GM19328 (cell line): Measurements from ENCODE around the gene CKAP2L.
"Not testable (repeated sequence)": the region's sequence is repeated elsewhere in the genome, so short reads cannot be mapped to it uniquely, and the experiment has no call there.

Experiments used
- ATAC-seq: cut with Tn5 transposase; IDR thresholded peaks from one replicate; pipeline ENCODE4 v1.9.1; 2021; ENCODE audit warnings: mild to moderate bottlenecking, moderate library complexity; ENCODE audit not compliant: unreplicated experiment

CKAP2L gene

DNA sequence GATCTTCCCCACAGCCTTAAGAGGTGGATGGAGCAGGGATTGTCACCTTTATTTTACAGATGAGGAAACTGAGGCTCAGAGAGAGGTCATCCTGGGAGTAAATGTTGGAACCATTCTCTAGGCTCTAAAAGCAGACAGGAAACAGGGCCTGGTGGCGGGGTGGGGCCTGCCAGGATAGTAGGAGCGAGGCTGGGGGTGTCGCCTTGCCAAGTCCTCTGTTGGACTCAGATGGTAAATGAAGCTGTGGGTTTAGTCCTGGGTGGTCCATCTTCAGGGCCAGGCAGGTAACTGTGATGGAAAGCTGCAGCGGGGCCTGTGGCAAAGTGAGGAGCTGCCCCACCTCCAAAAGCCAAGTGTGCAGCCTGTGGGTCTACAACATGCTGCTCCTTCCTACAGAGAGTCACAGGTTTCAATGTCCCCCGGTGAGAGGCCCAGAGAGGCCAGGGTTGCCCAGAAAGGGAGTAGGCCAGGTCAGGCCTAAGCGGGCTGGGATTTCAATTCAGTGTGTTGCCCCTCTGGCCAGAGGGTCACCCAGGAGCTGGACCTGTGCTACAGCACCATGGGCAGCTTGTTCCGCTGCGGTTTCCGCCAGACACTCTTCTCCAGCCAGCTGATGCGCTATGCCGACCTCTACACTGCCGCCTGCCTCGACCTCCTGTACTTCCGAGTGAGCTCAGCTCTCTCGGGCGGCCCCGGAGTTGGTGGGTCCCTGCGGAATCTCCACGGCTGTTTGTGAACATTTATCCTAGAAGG lies 37.0 kb downstream of the CKAP2L start:
- ATAC-seq = no peak

DNA sequence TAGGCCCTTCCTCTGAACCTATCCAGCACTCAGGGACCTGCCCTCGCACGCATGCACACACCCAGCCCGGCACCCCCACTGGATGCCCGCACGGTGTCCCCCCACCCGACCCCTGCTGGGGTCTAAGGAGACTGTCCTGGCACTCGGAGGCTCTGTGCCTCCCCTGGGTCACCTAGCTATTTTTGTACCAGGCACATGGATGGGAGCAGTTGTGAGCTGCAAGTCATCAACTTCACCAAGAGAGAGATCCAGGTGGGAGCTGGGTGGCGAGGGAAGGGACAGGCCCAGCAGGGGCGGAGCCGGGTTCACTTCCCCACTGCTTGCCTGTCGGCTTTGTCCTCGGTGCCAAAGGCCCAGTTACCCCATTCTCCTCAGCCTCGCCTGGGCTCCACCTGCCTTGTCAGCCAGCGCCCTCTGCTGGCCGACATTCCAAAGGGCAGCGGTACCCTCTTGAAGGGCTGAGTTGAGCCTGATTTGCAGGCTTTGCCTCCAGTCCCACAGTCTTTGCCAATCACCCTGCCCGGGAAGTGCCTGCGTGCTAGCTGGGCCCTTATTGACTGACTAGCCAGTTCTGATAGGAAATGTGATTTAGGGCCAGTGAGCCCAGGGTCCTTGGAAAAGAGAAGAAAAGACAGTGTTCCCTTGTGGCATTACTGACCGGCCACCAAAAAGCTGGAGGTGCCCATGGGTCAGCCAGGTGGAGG lies 37.8 kb downstream of the CKAP2L start:
- ATAC-seq = peak; percentile 76

DNA sequence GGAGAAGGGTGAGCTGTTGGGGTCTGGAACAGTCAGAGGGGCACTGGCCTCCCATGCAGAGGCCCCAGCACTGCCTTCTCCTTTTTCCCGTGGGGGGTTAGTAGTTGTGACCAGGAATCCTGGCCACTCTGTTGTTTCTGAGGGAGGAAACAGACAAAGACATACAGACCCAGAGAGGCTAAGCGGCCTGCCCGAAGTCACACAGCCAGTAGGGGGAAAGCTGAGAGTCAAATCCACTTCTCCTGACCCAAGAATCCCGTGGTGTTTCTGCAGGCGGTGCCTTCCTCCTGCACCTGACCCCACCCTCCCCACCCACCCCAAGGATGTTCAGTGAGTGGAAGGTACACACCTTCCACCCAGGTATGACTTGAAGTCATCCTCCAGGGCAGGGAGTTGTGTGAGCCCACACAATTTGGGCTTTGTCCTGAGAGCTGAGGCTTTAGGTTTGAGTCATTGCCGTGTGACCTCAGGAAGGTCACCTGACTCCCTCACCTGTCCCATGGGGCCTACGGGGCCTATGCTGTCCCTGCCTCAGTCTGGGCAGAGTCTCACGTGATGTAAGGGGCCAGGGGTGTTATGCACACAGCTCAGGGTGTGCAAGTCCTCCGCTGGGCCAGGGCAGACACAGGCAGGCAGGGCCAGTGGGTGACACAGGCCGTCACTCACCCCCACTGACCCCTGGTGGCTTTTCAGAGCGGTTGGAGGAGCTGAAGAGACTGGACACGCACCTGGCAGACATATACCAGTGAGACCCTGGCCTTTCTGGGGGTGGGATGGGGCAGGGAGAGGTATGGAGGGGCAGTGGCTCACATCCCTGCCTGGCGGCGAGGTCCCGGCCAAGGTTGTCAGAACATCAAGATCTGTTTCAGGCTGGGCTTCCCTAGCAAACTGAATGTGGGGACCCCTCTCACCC lies 38.6 kb downstream of the CKAP2L start:
- ATAC-seq = peak; percentile 24

DNA sequence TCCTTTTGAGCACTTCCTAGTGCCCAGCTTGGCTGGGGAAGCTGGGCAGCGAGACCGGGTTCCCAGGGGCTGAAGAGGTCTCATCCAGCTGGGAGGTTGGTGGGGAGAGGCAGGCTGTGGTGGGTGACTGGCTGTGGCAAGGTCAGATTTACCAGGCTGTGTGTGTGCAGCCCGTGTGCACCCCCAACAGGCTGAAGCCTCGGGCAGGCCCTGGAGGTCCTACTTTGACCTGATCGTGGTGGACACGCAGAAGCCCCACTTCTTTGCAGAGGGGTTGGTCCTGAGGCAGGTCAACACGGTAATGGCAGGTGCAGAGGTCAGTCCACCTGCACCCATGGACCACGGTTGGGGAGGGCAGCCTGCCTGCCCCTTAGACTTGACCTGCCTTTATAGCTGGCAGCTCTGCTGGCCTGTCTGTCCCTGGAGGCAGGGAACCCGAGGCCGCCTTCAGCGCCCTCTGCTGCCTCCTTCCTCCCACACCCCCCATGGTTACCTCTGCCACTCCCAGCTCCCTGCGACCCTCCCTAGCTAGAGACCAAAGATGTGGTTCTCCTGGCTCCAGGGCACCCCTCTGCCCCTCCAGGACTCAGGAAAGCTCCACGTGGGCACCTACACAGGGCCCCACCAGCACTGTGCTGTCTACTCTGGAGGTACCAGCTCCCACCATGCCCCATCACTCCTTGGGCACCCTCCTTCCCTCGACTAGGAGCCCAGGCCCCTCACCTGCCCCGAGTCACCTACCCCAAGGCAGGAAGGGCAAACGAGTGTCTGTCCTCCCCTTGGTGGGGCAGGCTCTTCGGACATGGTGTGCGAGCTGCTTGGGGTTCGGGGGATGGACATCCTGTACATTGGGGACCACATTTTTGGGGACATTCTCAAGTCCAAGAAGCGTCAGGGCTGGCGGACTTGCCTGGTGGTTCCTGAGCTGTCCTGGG lies 39.6 kb downstream of the CKAP2L start:
- no peak for ATAC-seq

DNA sequence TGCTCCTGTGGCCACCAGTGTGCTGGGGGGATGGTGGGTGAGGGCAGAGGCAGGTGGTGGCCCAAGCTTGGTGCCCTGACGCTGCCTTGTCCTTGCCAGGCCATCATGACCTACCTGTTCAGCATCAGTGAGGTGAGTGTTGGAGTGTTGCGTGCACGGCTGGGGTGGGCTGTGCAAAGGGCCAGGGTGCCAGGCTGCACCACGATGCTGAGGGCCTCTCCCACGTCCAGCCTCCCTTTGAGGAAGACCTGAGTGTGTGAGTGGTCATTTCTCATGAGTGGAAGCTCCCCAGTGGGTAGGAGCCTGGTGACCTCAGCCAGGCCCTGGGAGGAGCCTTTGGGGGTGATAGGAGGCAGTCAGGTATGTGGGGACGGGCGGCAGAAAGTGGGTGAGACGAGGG lies 40.4 kb downstream of the CKAP2L start:
- ATAC-seq = no peak

DNA sequence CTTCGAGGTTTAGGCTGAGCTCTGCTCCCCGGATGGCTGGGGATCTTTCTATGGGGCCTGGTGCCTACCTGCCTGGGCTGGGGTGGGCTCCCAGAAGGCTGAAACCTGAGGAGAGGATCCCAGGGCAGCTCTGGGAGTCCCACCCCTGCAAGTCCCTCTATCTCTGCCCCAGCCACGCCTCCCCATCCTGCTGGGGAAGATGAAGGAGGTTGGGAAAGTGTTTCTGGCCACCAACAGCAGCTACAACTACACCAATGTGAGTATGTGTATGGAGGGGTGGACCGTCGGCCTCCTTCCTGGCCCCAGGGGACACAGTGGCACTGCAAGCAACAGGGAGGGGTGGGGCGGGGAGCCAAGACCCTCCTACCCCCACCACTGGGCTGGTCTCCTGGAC lies 40.9 kb downstream of the CKAP2L start:
- ATAC-seq = no peak

DNA sequence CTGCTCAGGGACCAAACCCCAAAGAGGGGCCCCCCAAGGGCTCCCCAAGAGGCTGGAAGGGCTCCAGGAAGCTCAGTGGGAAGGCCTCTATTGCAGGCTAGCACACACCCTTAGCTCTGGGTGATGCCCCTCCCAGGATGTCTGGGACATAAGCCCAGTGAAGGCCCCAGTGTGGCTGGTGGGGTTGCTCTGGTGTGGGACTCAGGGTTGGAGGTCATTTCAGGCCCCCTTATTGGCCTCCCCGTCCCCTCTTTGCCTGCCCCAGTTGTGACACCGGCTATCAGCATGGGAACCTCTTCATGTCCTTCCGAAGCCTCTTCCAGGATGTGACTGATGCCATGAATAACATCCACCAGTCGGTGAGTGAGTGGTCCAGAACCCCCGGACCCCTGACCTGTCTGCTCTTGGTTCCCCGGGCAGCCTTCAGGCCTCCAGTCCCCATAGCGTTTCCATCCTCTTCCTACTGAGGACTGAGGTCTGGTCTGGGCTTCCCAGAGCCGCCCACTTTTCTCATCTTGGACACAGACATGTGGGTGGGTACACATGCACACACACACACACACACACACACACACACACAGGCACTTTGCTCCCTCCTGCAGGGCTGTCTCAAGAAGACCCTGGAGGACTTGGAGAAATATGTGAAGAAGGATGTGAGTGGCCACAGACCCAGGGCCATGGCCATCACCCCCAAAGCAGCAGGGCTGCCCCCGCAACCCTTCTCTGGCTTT lies 41.4 kb downstream of the CKAP2L start:
- no peak for ATAC-seq

DNA sequence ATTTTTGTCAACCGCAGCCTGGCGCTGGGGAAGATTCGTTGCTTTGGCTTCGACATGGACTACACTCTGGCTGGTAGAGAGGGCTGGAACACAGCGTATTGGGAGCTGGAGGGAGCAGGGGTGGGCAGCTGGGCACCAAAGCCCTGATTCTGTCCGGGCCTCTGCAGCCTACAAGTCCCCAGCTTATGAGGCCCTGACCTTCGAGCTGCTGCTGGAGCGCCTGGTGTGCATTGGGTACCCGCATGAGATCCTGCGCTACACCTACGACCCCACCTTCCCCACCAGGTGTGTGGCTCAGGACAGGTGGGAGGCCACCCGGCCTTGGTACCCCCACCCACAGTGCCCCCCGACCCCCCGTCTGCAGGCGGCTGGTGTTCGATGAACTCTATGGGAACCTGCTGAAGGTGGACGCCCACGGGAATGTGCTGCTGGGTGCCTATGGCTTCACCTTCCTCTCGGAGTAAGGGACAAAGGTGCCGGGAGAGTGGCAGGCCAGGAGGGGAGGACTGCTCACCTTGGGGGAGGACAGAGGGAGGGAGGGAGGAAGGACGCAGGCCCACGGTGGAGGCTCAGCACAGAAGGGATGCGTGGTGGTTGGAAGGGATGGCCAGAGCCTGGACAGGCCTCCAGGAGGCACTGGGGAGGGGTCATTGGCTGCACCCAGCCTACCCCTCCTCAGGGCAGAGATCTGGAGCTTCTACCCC lies 42.4 kb downstream of the CKAP2L start:
- ATAC-seq = no peak

DNA sequence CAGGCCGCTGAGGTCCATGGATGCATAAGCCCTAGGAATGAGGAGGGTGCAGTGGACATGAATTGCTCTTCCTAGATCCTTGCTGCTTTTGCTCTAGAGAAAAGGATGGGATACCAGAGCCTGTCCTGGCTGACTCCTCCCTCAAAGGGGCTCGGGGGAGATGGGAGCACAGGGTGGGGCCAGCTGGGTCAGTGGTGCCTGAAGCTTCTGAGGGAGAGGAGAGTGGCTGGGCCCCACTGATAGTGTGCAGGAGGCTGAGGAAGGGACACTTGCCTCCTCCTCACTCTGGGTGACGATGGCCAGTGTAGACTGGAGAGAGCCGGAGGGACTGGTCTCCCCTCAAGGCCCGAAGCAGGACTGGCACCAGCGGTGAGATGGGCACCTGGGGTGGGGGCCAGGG lies 43.6 kb downstream of the CKAP2L start, which contains the start of gene NT5DC4:
Gene NT5DC4 (plus strand): TSS at position 236 of the 400 bp plus-strand sequence. CDS start 60 bp downstream, at position 296.
- no peak for ATAC-seq

DNA sequence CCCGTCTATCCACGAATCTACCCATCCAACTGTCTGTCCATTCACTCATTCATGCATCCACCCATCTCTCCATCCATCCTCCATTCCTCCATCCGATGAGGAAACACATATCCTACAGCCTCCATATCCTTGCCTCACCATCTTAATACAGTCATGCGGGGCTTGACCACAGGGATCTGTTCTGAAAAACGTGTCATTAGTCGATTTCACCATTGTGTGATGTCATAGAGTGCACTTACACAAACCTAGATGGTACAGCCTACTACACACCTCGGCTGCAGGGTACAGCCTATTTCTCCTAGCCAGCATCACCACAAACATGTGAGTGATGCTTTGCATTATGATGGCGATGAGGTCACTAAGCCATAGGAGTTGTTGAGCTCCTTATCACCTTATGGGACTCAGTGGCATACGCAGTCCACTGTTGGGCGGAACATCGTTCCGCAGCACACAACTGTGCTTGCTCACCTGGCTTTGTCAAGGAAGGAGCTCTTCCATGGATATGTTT lies 45.5 kb downstream of the CKAP2L start:
- ATAC-seq = no peak

DNA sequence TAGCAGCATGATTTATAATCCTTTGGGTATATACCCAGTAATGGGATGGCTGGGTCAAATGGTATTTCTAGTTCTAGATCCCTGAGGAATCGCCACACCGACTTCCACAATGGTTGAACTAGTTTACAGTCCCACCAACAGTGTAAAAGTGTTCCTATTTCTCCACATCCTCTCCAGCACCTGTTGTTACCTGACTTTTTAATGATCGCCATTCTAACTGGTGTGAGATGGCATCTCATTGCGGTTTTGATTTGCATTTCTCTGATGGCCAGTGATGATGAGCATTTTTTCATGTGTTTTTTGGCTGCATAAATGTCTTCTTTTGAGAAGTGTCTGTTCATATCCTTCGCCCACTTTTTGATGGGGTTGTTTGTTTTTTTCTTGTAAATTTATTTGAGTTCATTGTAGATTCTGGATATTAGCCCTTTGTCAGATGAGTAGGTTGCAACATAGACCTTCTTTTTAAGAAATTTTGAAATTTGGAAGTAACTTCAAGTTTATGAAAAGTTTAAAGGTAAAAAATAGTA lies 47.5 kb downstream of the CKAP2L start:
- not testable (repeated sequence) for ATAC-seq

DNA sequence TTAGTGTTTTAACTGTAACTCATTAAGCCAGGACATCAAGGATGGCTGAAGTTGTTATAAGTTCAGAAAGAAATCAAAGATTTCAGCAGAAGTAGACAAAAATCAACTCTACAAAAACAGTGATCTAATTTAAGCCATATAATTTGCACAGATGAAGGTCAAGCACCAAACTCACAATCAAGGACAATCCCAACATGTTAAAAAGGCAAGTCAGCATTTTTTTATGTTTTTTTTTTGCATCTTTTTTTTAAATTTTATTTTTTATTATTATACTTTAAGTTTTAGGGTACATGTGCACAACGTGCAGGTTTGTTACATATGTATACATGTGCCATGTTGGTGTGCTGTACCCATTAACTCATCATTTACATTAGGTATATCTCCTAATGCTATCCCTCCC lies 48.3 kb downstream of the CKAP2L start:
- not testable (repeated sequence) for ATAC-seq

DNA sequence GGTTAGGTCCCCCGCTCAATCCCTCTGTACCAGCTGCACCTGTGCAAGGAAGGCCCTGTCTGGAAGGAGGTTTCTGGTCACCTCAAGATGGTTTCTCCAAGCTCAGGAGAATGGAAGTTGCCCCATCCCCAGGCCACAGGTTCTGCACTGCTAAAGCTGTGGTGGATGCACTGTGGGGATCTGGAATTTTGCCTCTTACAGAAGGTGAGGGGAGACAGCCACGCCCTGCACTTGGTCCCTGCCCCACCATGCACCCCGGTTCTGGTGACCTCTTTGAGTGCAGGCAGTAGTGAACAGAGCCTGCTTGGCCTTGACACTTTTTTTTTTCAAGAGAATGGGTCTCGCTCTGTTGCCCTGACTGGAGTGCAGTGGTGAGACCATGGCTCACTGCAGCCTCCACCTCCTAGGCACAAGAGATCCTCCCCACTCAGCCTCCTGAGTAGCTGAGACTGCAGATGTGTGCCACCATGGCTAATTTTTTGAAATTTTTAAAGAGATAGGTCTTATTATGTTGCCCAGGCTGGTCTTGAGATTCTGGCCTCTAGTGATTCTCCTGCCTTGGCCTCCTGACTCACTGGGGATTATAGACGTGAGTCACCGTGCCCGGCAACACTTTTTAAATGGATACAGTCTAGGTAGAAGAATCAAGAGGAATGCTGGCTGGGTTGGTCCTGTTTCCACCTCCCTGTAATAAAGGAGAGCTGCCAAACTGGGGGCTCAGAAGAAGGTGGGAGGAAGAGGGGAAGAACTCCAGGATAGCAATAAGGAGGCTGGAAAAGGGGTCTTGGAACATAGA lies 49.4 kb downstream of the CKAP2L start:
- ATAC-seq = no peak

DNA sequence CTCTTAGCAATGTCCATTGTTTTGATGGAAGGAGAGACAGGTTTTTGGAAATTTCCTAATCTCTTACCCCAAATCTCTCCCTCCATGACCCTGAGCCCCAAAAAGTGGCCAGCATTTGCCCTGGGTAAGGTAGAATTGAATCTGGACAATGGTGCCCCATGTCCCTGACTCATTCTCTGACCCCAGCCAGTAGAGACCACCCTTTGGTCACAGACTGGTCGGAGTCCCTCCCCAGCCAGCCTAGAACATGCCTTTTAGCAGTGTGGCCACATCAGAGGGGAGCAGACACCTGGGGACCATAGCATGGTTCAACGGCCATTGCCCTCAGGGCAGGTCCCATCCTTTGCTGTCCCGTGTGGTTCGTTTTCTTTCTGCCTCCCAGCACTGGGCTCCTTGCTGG lies 50.1 kb downstream of the CKAP2L start:
- ATAC-seq = no peak

DNA sequence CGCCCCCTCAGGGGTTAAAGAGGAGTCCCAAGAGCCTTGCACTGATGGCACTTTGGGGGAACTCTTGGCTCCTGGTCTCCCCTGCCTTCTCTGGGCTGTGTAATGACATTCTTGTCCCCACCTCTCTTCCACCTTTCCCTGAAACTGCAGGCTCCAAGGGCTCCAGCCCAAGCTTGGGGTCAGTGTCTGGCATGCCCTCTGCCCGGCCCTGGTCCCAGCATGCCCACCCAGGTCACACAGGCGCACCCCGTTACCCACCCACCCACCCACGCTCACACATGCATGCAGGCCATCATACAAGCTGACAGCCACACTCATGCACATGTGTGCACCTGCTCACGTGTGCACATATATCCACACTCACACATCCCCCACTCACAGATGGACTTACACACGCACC lies 50.5 kb downstream of the CKAP2L start:
- no peak for ATAC-seq

DNA sequence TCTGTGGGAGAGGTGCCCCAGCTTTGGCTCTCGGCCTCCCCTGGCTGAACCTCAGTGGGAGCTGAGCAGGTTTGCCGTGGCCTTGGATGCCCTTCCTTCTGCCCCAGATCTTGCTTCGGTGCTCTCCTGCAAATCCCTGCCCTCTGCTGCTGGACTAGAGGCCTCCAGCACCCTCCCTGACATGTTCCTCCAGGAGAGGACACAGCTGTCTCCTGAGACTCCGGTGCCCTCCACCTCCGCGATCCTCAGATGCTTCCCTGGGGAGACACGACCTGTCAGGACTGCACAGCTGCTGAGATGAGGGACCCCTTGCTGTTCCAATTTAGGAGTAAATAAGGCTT lies 50.9 kb downstream of the CKAP2L start:
- no peak for ATAC-seq

DNA sequence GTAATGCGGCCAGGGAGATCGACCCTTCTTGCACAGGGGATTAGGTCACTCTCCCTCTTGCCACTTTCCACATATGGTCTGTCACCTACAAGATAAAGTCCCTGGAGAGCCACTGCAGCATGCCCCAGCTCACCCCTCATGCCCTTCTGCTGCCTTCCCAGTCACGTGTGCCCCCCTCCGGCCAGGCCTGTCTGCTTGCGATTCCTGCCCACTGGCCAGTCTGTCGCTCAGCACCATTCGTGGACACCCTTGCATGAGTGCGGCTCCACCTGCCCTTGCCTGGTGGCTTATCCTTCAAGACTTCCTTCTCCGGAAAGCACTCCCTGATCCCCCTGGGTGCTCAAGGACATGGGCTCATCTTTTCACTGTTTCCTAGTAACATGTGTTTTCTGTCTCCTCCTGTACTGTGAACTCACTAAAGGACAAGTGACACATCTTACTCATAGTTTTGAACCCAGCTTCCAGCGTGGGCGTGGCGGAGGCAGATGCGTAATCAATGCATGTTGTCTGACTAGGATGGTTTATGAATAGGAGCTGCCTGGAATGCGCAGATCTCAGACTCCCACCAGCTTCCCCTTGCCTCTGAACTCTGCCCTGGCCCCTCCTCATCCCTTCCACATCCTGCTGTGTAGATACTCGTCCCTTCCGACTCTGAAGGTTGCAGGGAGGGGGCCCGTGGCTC lies 51.4 kb downstream of the CKAP2L start:
- ATAC-seq = no peak
